DOHH2 (cell line): ENCODE measurements around the gene SLC12A7.

ENCODE experiments used
- CTCF ChIP-seq: fragments of 200-600 bp; sonication (generic); IDR thresholded peaks from one replicate; pipeline ENCODE4 v1.5.1; 2014; ENCODE audit warnings: antibody characterized with exemption, mild to moderate bottlenecking, low read depth, low read length; ENCODE audit not compliant: poor library complexity, severe bottlenecking
- EZH2phosphoT487 ChIP-seq: fragments of 200-600 bp; sonication (generic); IDR thresholded peaks from 2 replicates; pipeline ENCODE4 v1.6.1; 2017; ENCODE audit warnings: borderline replicate concordance, mild to moderate bottlenecking, antibody characterized with exemption, low read length, moderate library complexity, mixed read lengths

GRCh38 chr5:1077026-1077425 is 34.8 kb downstream of the SLC12A7 start:
- TF ChIP-seq CTCF (no peak), EZH2phosphoT487 (no peak)
